Left colon (tissue), 2 donors: ENCODE data around the gene GMEB2. TPM values are rescaled to one million over a fixed set of nuclear protein-coding genes. Genes with fewer than 3 reads are reported as not detected.

Experiments used
- ATAC-seq: fragments of 200-7000 bp; cut with Tn5 transposase; one replicate; pipeline ENCODE4 v1.9.1; 2020; ENCODE audit warnings: mild to moderate bottlenecking, moderate library complexity
- DNase-seq, 2 donors: peaks; one replicate each; pipeline ENCODE4 v3.0.0-alpha.2; 2020
- intact Hi-C, 2 donors: fragments of 100-400 bp; cut with DNase I in 1 of 2; cut with micrococcal nuclease in 1 of 2; formaldehyde crosslinking; loops; one replicate each; pipeline versions ENCODE4 v1.11.2 to v1.14.0; 2022; cut with DNase I, micrococcal nuclease
- total RNA-seq, 2 donors: library from RNA; stranded (reverse); fragmentation: NEBNext Ultra II Directional; extraction: Animal tissue kit (Norgen Biotek cat#: 25700); gene quantifications; one replicate each; pipeline ENCODE4 v1.2.1, GENCODE V29; 2021
- donor health status: DM: no; HTN: no; CAD: no.
- donor health status: DM: yes; HTN: yes; CAD: no.

The GMEB2 gene
- total RNA-seq, 2 donors from 2014 or later: 9.7 to 11.6 TPM

- no peak for DNase-seq
- ATAC-seq: no peak
These were observed 29.0 kb downstream of the GMEB2 start for GRCh38 chr20:63597651-63598478.

DNA sequence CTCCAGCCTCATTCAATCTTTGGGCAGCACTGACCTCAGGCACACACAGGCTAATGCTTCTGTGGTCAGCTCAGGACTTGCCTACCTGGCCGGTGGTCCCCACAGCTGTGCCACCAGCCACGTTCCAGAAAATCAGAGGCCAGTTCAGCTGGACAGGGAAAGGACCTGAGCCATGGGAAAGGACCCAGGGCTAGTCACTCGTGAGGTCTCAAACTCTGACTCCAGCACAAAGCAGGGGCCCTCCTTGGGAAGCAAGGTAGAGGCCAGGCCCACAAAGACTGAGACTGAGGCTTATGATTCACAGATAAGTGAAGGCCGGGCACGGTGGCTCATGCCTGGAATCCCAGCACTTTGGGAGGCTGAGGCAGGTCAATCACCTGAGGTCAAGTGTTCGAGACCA lies 30.5 kb downstream of the GMEB2 start:
- intact Hi-C loops: no loop called here
- no peak for ATAC-seq
- no peak for DNase-seq

More at GRCh38 chr20:63597651-63598478, 29.0 kb downstream of the GMEB2 start:
- intact Hi-C loops: no loop called here

DNA sequence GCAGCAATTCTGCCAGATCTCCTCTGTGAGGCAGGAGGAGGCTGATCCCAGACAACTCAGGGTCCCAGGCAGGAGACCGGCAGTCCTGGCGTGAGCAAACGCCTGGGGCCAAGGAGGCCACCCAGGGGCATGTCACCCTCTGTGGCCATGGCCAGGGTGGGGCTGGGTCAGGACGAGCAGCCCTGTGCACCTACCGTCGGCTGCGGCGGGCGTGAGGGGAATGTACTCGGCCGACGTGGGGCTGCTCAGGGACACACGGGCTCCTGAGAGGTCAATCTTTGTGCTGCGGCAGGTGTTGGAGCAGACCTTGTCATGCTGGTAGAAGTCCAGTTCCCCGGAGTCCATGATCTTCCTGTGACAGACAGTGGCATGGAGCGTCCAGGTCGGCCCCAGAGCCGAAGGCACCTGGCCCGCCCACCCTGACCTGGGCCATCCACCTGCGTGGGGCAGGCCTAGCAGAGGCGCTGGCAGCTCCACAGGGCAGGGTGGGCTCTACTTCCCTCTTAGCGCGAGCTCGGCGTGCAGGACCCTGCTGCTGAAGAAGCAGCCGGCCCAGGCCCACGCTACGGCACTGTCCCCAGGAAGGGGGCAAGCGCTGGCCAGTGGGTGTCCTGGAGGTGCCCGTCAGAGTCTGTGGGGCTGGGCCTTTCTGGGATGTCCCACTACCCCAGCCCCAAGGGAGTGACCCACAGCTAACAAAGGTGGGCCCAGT lies 31.3 kb downstream of the GMEB2 start:
- intact Hi-C loops: no loop called here
- ATAC-seq (no peak), DNase-seq (no peak)

- ATAC-seq: no peak
- no peak for DNase-seq
These were observed 32.8 kb downstream of the GMEB2 start for GRCh38 chr20:63594043-63594561.

GRCh38 chr20:63592661-63593060 lies 34.2 kb downstream of the GMEB2 start:
- intact Hi-C loops: no loop called here
- DNase-seq (no peak), ATAC-seq (no peak)

More at GRCh38 chr20:63594043-63594561, 32.8 kb downstream of the GMEB2 start:
- intact Hi-C loops: no loop called here

GRCh38 chr20:63591786-63592355 lies 35.0 kb downstream of the GMEB2 start:
- ATAC-seq (no peak), DNase-seq (no peak)
- intact Hi-C loops: no loop called here

DNA sequence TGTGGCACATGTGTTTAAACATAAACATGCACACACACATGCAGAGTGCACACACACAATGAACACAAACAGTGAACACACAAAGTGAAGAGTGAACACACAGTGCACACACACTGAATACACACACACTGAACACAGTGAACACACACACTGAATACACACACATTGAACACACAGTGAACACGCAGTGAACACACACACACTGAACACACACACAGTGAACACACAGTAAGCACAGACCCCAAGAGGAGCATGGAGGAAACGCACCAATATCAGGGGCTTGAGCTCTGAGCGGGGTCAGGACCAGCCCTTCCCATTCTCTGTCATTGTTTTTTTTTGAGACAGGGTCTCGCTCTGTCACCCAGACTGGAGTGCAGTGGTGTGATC lies 35.8 kb downstream of the GMEB2 start:
- intact Hi-C loops: no loop called here
- DNase-seq (no peak), ATAC-seq (no peak)

GRCh38 chr20:63590218-63591146 lies 36.4 kb downstream of the GMEB2 start:
- intact Hi-C loops: no loop called here
- no peak for ATAC-seq
- DNase-seq: no peak

GRCh38 chr20:63589261-63590217 lies 37.4 kb downstream of the GMEB2 start:
- intact Hi-C loops: no loop called here
- DNase-seq: no peak
- ATAC-seq: no peak

GRCh38 chr20:63588641-63589041 lies 38.3 kb downstream of the GMEB2 start:
- no peak for DNase-seq
- intact Hi-C loops: no loop called here
- no peak for ATAC-seq

- no peak for DNase-seq
- peak; percentile 14 for ATAC-seq
- intact Hi-C loops: no loop called here
These were observed 38.9 kb downstream of the GMEB2 start for GRCh38 chr20:63587776-63588591.

DNA sequence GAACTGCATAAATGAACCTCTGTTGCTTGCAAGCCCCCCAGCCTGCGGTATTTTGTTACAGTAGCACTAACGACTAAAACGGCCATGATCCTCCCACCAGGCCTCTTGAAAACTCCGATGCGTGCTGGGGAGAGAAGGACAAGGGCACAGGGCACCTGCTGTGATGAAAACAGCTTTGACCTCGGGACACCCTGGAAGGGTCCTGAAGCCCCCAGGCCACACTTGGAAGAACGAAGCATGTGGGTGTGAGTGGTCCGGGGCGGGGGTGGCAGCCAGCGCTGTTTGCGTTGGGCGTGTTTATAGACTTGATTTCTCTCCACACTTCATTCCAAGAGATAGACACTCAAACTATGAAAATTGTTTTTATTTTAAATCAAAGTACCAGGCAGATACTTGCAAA lies 39.6 kb downstream of the GMEB2 start:
- ATAC-seq (no peak), DNase-seq (no peak)
- intact Hi-C loops: no loop called here

- ATAC-seq: no peak
- intact Hi-C loops: no loop called here
- no peak for DNase-seq
These were observed 40.1 kb downstream of the GMEB2 start for GRCh38 chr20:63586797-63587196.

GRCh38 chr20:63585616-63586565 lies 41.0 kb downstream of the GMEB2 start:
- ATAC-seq (no peak), DNase-seq (no peak)
- intact Hi-C loops: no loop called here

GRCh38 chr20:63582382-63583063 lies 44.4 kb downstream of the GMEB2 start:
- ATAC-seq: no peak

More at GRCh38 chr20:63582382-63583063, 44.4 kb downstream of the GMEB2 start:
- intact Hi-C loops: no loop called here
- DNase-seq: no peak
